IMR-90 (cell line): Measurements from ENCODE around the gene CDO1. TPM values are rescaled to one million over a fixed set of nuclear protein-coding genes. Genes with fewer than 3 reads are reported as not detected.
A peak's percentile ranks its signal among the peaks of the same experiment; 100 is the strongest.

Experiments
- ATAC-seq: fragments of 200-7000 bp; cut with Tn5 transposase; 2 replicates; pipeline ENCODE4 v1.9.1; 2020; ENCODE audit warnings: low read depth, mild to moderate bottlenecking, moderate library complexity
- BruUV-seq: library from RNA; stranded (reverse); fragments of 400-500 nt; replicated peaks from 2 replicates; lab custom pipeline; 2021; lab: Mats Ljungman, UMichigan
- CTCF ChIA-PET: fragments of 300-600 bp; formaldehyde crosslinking; extraction: SDS; loops from one replicate; lab custom pipeline; 2021; ENCODE audit warnings: antibody characterized with exemption; lab: Yijun Ruan, JAX
- POLR2A ChIA-PET: fragments of 300-600 bp; sonication (Branson Sonifier 250); formaldehyde crosslinking; loops from one replicate; lab custom pipeline; 2022; ENCODE audit warnings: antibody characterized with exemption; ENCODE audit not compliant: unreplicated experiment; lab: Charles Lee
- DNase-seq: peaks from one replicate; pipeline ENCODE4 v3.0.0; 2013
- H2AFZ ChIP-seq: replicated peaks from 2 replicates; pipeline ENCODE3; 2013; ENCODE audit warnings: low read length, mild to moderate bottlenecking; ENCODE audit not compliant: poor library complexity
- H2AK5ac ChIP-seq: 2 replicates; pipeline ENCODE4 v1.6.1; 2013; ENCODE audit warnings: low read depth, low read length, inconsistent platforms
- H2AK9ac ChIP-seq: replicated peaks from 2 replicates; pipeline ENCODE3; 2013; ENCODE audit warnings: mild to moderate bottlenecking, low read depth, low read length, moderate library complexity; ENCODE audit not compliant: poor library complexity
- H2BK120ac ChIP-seq: 2 replicates; pipeline ENCODE4 v1.6.1; 2013; ENCODE audit warnings: low read depth, low read length, inconsistent platforms
- H2BK15ac ChIP-seq: 3 replicates; pipeline ENCODE4 v1.6.1; 2013; ENCODE audit warnings: low read depth, low read length, inconsistent platforms
- H2BK20ac ChIP-seq: 2 replicates; pipeline ENCODE4 v1.6.1; 2013; ENCODE audit warnings: low read depth, mild to moderate bottlenecking, inconsistent platforms, low read length, moderate library complexity
- H2BK5ac ChIP-seq: 2 replicates; pipeline ENCODE4 v1.6.1; 2013; ENCODE audit warnings: mild to moderate bottlenecking, low read depth, low read length, inconsistent platforms; ENCODE audit not compliant: poor library complexity, severe bottlenecking
- H3K14ac ChIP-seq: replicated peaks from 2 replicates; pipeline ENCODE4 v1.6.1; 2013; ENCODE audit warnings: low read depth, low read length, inconsistent platforms
- H3K18ac ChIP-seq: 2 replicates; pipeline ENCODE4 v1.6.1; 2013; ENCODE audit warnings: low read depth, low read length, control low read depth
- H3K23ac ChIP-seq: 2 replicates; pipeline ENCODE4 v1.6.1; 2013; ENCODE audit warnings: low read depth, low read length, inconsistent platforms
- H3K27ac ChIP-seq: 2 replicates; pipeline ENCODE4 v1.5.1; 2013; ENCODE audit warnings: mild to moderate bottlenecking, control low read depth, low read length; ENCODE audit not compliant: insufficient read depth
- H3K27me3 ChIP-seq: 2 replicates; pipeline ENCODE4 v1.6.1; 2013; ENCODE audit warnings: low read length; ENCODE audit not compliant: control insufficient read depth, insufficient read depth
- H3K36me3 ChIP-seq: 2 replicates; pipeline ENCODE4 v1.6.1; 2013; ENCODE audit warnings: low read length, mixed read lengths; ENCODE audit not compliant: control insufficient read depth, insufficient read depth
- H3K4ac ChIP-seq: 2 replicates; pipeline ENCODE4 v1.6.1; 2013; ENCODE audit warnings: low read depth, low read length, inconsistent platforms
- H3K4me1 ChIP-seq: 2 replicates; pipeline ENCODE4 v1.6.1; 2013; ENCODE audit warnings: low read length, mixed read lengths; ENCODE audit not compliant: control insufficient read depth, insufficient read depth
- H3K4me2 ChIP-seq: 2 replicates; pipeline ENCODE4 v1.6.1; 2013; ENCODE audit warnings: low read depth, mild to moderate bottlenecking, control low read depth, low read length, moderate library complexity
- H3K4me3 ChIP-seq: 2 replicates; pipeline ENCODE4 v1.5.1; 2013; ENCODE audit warnings: low read depth, mild to moderate bottlenecking, control low read depth, low read length, moderate library complexity; ENCODE audit not compliant: insufficient read depth
- H3K56ac ChIP-seq: 2 replicates; pipeline ENCODE4 v1.6.1; 2013; ENCODE audit warnings: low read length, inconsistent platforms; ENCODE audit not compliant: insufficient read depth; ENCODE audit errors: extremely low read depth
- H3K79me1 ChIP-seq, 2 experiments: 2 replicates each; pipeline ENCODE4 v1.6.1; 2013; ENCODE audit warnings: low read length in 2 of 2, inconsistent platforms in 1 of 2, low read depth in 1 of 2
- H3K9ac ChIP-seq: 2 replicates; pipeline ENCODE4 v1.6.1; 2013; ENCODE audit warnings: low read depth, low read length, control low read depth
- H3K9me1 ChIP-seq: 2 replicates; pipeline ENCODE4 v1.6.1; 2013; ENCODE audit warnings: low read length, inconsistent platforms; ENCODE audit not compliant: insufficient read depth
- H3K9me3 ChIP-seq: 2 replicates; pipeline ENCODE4 v1.6.1; 2013; ENCODE audit warnings: low read length; ENCODE audit not compliant: control insufficient read depth, insufficient read depth
- H4K20me1 ChIP-seq: 2 replicates; pipeline ENCODE4 v1.6.1; 2013; ENCODE audit warnings: low read length, inconsistent platforms; ENCODE audit not compliant: insufficient read depth
- H4K5ac ChIP-seq: 2 replicates; pipeline ENCODE4 v1.6.1; 2013; ENCODE audit warnings: mild to moderate bottlenecking, low read depth, low read length, control low read depth
- H4K8ac ChIP-seq, 2 experiments: 2 replicates each; pipeline ENCODE4 v1.6.1; 2013; ENCODE audit warnings: low read depth in 2 of 2, low read length in 2 of 2, control low read depth in 1 of 2, inconsistent platforms in 1 of 2
- H4K91ac ChIP-seq: 2 replicates; pipeline ENCODE4 v1.6.1; 2013; ENCODE audit warnings: low read depth, low read length, inconsistent platforms; ENCODE audit not compliant: insufficient read depth
- BHLHE40 ChIP-seq: fragments of 150-350 bp; IDR thresholded peaks from 2 replicates; pipeline ENCODE4 v1.6.1; 2016; ENCODE audit warnings: mild to moderate bottlenecking, low read depth, low read length
- CHD1 ChIP-seq: IDR thresholded peaks from 2 replicates; pipeline ENCODE4 v1.6.1; 2012; ENCODE audit warnings: low read depth, low read length, improper control_type of control experiment
- CTCF ChIP-seq: conservative IDR thresholded peaks from 2 replicates; pipeline ENCODE4 v1.5.1; 2012; ENCODE audit warnings: mild to moderate bottlenecking, low read depth, low read length, improper control_type of control experiment
- ELK1 ChIP-seq: fragments of 150-350 bp; IDR thresholded peaks from 2 replicates; pipeline ENCODE4 v1.6.1; 2016; ENCODE audit warnings: low read depth, mild to moderate bottlenecking, low read length, moderate library complexity, borderline replicate concordance
- FOS ChIP-seq: fragments of 150-350 bp; IDR thresholded peaks from 2 replicates; pipeline ENCODE4 v1.6.1; 2016; ENCODE audit warnings: low read depth, low read length
- MAFK ChIP-seq: IDR thresholded peaks from 2 replicates; pipeline ENCODE4 v1.6.1; 2012; ENCODE audit warnings: low read depth, low read length, improper control_type of control experiment
- MAZ ChIP-seq: IDR thresholded peaks from 2 replicates; pipeline ENCODE4 v1.6.1; 2012; ENCODE audit warnings: low read depth, mild to moderate bottlenecking, low read length, improper control_type of control experiment, moderate library complexity, borderline replicate concordance
- MXI1 ChIP-seq: IDR thresholded peaks from 2 replicates; pipeline ENCODE4 v1.6.1; 2012; ENCODE audit warnings: low read depth, mild to moderate bottlenecking, low read length, moderate library complexity, borderline replicate concordance
- NFE2L2 ChIP-seq: fragments of 150-350 bp; IDR thresholded peaks from 2 replicates; pipeline ENCODE4 v1.6.1; 2016; ENCODE audit warnings: low read depth, mild to moderate bottlenecking, low read length
- POLR2A ChIP-seq: IDR thresholded peaks from 2 replicates; pipeline ENCODE4 v1.6.1; 2012; ENCODE audit warnings: mild to moderate bottlenecking, low read depth, low read length
- RAD21 ChIP-seq: IDR thresholded peaks from 2 replicates; pipeline ENCODE4 v1.6.1; 2012; ENCODE audit warnings: low read length, improper control_type of control experiment
- RCOR1 ChIP-seq: IDR thresholded peaks from 2 replicates; pipeline ENCODE4 v1.6.1; 2012; ENCODE audit warnings: mild to moderate bottlenecking, low read length, improper control_type of control experiment; ENCODE audit not compliant: insufficient replicate concordance
- RFX5 ChIP-seq: IDR thresholded peaks from 2 replicates; pipeline ENCODE4 v1.8.0; 2012; ENCODE audit warnings: low read depth, mild to moderate bottlenecking, low read length, moderate library complexity
- SMC3 ChIP-seq: fragments of 150-350 bp; IDR thresholded peaks from 2 replicates; pipeline ENCODE4 v1.6.1; 2016; ENCODE audit warnings: low read depth, mild to moderate bottlenecking, antibody characterized with exemption, low read length, moderate library complexity
- USF2 ChIP-seq: fragments of 150-350 bp; IDR thresholded peaks from 2 replicates; pipeline ENCODE4 v1.6.1; 2017; ENCODE audit warnings: mild to moderate bottlenecking, antibody characterized with exemption, low read length, low read depth
- WGBS, 2 experiments: methylation state at CpG; one replicate each; pipeline versions ENCODE4 v1.1.5 to v1.1.7; 2013; ENCODE audit warnings: missing lambda C conversion rate in 2 of 2; ENCODE audit not compliant: insufficient read length in 1 of 2; ENCODE audit errors: extremely low coverage in 2 of 2; 5-methylcytosine and 5-hydroxymethylcytosine counted together
- dilution Hi-C: fragments of 300-500 bp; cut with HindIII; formaldehyde crosslinking; loops from one replicate; pipeline ENCODE4 v1.14.3; 2018; ENCODE audit warnings: low sequenced_read_pairs; ENCODE audit not compliant: unreplicated experiment
- in situ Hi-C: fragments of 300-500 bp; cut with MboI; formaldehyde crosslinking; loops from 3 replicates; pipeline ENCODE4 v1.14.3; 2019; ENCODE audit warnings: low sequenced_read_pairs, inconsistent platforms, mixed read lengths
- intact Hi-C: fragments of 100-400 bp; cut with micrococcal nuclease; formaldehyde crosslinking; loops from 2 replicates; pipeline ENCODE4 v1.10.0; 2022
- polyA plus RNA-seq, 3 experiments: library from polyadenylated mRNA; depleted of rRNA; stranded (reverse); fragments of >200 nt; gene quantifications; 2 replicates each; pipeline ENCODE4 v1.2.3, GENCODE V29; 2012; ENCODE audit warnings: low replicate concordance in 1 of 3
- total RNA-seq: library from RNA; depleted of rRNA; stranded (reverse); fragments of >200 nt; gene quantifications from 2 replicates; pipeline ENCODE4 v1.2.3, GENCODE V29; 2012

CDO1 gene
- total and polyA plus RNA-seq, 2 of the 4 experiments (the other 2 are of a cell fraction) = 4.8 to 8.6 TPM

- H2BK15ac ChIP-seq = no peak overlapping the region
- no peaks in the 10 kb centered on the region for H3K36me3 ChIP-seq
- H3K56ac ChIP-seq = no peak overlapping the region
- H3K4ac ChIP-seq = no peak overlapping the region
- H3K27ac ChIP-seq = no peak overlapping the region
- ChIA-PET CTCF (interaction anchor here (0.6 kb wide), 1 partner anchor 254 kb away, joined by 4 read pairs; no protein-coding TSS in a partner anchor), POLR2A (no interaction called here)
- no peak overlapping the region for H3K9ac ChIP-seq
- no TSS peak for BruUV-seq
- H4K20me1 ChIP-seq = no peaks in the 10 kb centered on the region
- H3K9me3 ChIP-seq = no peaks in the 10 kb centered on the region
- H3K4me2 ChIP-seq = peak overlapping the region; percentile 93
- H2BK120ac ChIP-seq = no peak overlapping the region
- H3K4me1 ChIP-seq = no peaks in the 10 kb centered on the region; the same call in 1 of the 2 replicates
- no peak overlapping the region for H2BK20ac ChIP-seq
- no peak for DNase-seq
- H3K14ac ChIP-seq = no peak overlapping the region
- H3K79me1 ChIP-seq = no peaks in the 10 kb centered on the region
- H2AFZ ChIP-seq = peak overlapping the region; percentile 93
- H3K23ac ChIP-seq = no peak overlapping the region; the same call in 1 of the 2 replicates
- in situ Hi-C loops = loop anchor here (10.0 kb wide), 1 partner anchor 170 kb away; no protein-coding TSS in a partner anchor
- H3K4me3 ChIP-seq = peak overlapping the region; percentile 73; the same call in 1 of the 2 replicates
- H4K91ac ChIP-seq = no peak overlapping the region
- WGBS, 2 experiments = 25% methylated on average over 7 of the region's 21 CpGs; no CpG with 5 or more reads in 1 of the 2 experiments
- dilution Hi-C loops = no loop called here
- no peak overlapping the region for H2AK9ac ChIP-seq
- intact Hi-C loops = no loop called here
- H3K27me3 ChIP-seq = peaks cover 24% of the 10 kb centered on the region
- H4K8ac ChIP-seq = no peak overlapping the region
- H2BK5ac ChIP-seq = no peak overlapping the region
- H2AK5ac ChIP-seq = no peak overlapping the region
- ATAC-seq = no peak
- no peak overlapping the region for H4K5ac ChIP-seq
- no peak overlapping the region for H3K18ac ChIP-seq
- H3K9me1 ChIP-seq = no peaks in the 10 kb centered on the region
- TF ChIP-seq POLR2A = no peak
- no peak for TF ChIP-seq FOS
- no peak for TF ChIP-seq MAFK
- TF ChIP-seq RFX5 = no peak
- TF ChIP-seq RAD21 = no peak
- no peak for TF ChIP-seq ELK1
- no peak for TF ChIP-seq RCOR1
- TF ChIP-seq CTCF = no peak
- TF ChIP-seq NFE2L2 = no peak
- TF ChIP-seq CHD1 = no peak
- no peak for TF ChIP-seq MAZ
- no peak for TF ChIP-seq MXI1
- no peak for TF ChIP-seq USF2
- TF ChIP-seq BHLHE40 = no peak
- no peak for TF ChIP-seq SMC3
Measured at GRCh38 chr5:115815006-115815692, 1.3 kb downstream of the CDO1 start.
